Psoas muscle (tissue), 8 donors: ENCODE measurements around the gene ANO9. TPM values are rescaled to one million over a fixed set of nuclear protein-coding genes. Genes with fewer than 3 reads are reported as not detected.

Source experiments
- ATAC-seq, 4 donors: fragments of 200-7000 bp; cut with Tn5 transposase; one replicate each; pipeline ENCODE4 v1.9.1; 2020; ENCODE audit warnings: moderate library complexity in 3 of 4, mild to moderate bottlenecking in 2 of 4
- DNase-seq, 2 donors: peaks; one replicate each; pipeline ENCODE4 v3.0.0-alpha.2; 2020
- H3K27ac ChIP-seq: fragments of 200-600 bp; one replicate; pipeline ENCODE4 v1.8.0; 2022
- H3K27me3 ChIP-seq, 3 donors: fragments of 200-600 bp in 1 of 3; one replicate each; pipeline versions ENCODE4 v1.6.1 to v1.8.0; 2013 to 2022; ENCODE audit warnings: low read length in 2 of 3, mild to moderate bottlenecking in 2 of 3, moderate library complexity in 1 of 3; ENCODE audit not compliant: insufficient read depth in 3 of 3
- H3K36me3 ChIP-seq, 2 donors: fragments of 200-600 bp in 1 of 2; one replicate each; pipeline versions ENCODE4 v1.6.1 to v1.8.0; 2013 to 2022; ENCODE audit warnings: low read depth in 1 of 2, mild to moderate bottlenecking in 1 of 2, moderate library complexity in 1 of 2; ENCODE audit not compliant: insufficient read depth in 1 of 2
- H3K4me1 ChIP-seq: fragments of 200-600 bp; one replicate; pipeline ENCODE4 v1.8.0; 2022
- H3K4me3 ChIP-seq: fragments of 200-600 bp; one replicate; pipeline ENCODE4 v1.8.0; 2022; ENCODE audit warnings: mild to moderate bottlenecking
- H3K9me3 ChIP-seq: fragments of 200-600 bp; one replicate; pipeline ENCODE4 v1.8.0; 2022
- WGBS, 3 donors: extraction: QIAGEN DNeasy Blood & Tissue Kit; methylation state at CpG; one replicate each; pipeline versions ENCODE4 v1.1.6 to v1.1.7; 2013; 5-methylcytosine and 5-hydroxymethylcytosine counted together
- intact Hi-C, 2 donors: fragments of 100-400 bp; cut with DNase I; formaldehyde crosslinking; loops; one replicate each; pipeline versions ENCODE4 v1.11.0 to v1.14.2; 2022
- polyA plus RNA-seq, 3 donors: library from polyadenylated mRNA; stranded (reverse); fragments of 200-250 nt; gene quantifications; one replicate each; pipeline ENCODE4 v1.2.3, GENCODE V29; 2013
- total RNA-seq, 4 donors: library from RNA; stranded (reverse); fragmentation: NEBNext Ultra II Directional in 2 of 4; extraction: Animal tissue kit (Norgen Biotek cat#: 25700) in 2 of 4; gene quantifications; one replicate each; pipeline versions ENCODE4 v1.2.1 to v1.2.4, GENCODE V29; 2021 to 2023
- TF ChIP-seq, protein P1 (sequence below): fragments of 200-600 bp; IDR thresholded peaks from one replicate; pipeline ENCODE4 v1.8.0; 2022; ENCODE audit warnings: antibody characterized with exemption
- donor health status: healthy with polysubstance abuse.
- donor health status: DM: no; HTN: no; CAD: no; lungs with moderate emphysema.
- donor health status: Bipolar disorder and iron deficiency.
- donor health status: healthy.
- donor health status: DM: yes; HTN: yes; CAD: no.
- donor health status: DM: no; HTN: no; CAD: no.
- donor health status: DM: no; HTN: no; CAD: no.
- donor health status: DM: yes; HTN: yes; CAD: no.

The ANO9 gene
- total and polyA plus RNA-seq, 7 donors = 0.09 to 0.59 (median 0.13) TPM; not detected in 1

GRCh38 chr11:433111-433510 lies 8.7 kb downstream of the ANO9 start:
- intact Hi-C loops = no loop called here
- H3K9me3 ChIP-seq = no peaks in the 10 kb centered on the region
- TF ChIP-seq, protein P1, sequence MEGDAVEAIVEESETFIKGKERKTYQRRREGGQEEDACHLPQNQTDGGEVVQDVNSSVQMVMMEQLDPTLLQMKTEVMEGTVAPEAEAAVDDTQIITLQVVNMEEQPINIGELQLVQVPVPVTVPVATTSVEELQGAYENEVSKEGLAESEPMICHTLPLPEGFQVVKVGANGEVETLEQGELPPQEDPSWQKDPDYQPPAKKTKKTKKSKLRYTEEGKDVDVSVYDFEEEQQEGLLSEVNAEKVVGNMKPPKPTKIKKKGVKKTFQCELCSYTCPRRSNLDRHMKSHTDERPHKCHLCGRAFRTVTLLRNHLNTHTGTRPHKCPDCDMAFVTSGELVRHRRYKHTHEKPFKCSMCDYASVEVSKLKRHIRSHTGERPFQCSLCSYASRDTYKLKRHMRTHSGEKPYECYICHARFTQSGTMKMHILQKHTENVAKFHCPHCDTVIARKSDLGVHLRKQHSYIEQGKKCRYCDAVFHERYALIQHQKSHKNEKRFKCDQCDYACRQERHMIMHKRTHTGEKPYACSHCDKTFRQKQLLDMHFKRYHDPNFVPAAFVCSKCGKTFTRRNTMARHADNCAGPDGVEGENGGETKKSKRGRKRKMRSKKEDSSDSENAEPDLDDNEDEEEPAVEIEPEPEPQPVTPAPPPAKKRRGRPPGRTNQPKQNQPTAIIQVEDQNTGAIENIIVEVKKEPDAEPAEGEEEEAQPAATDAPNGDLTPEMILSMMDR = no peak
- peaks cover 0 to 9% (median 0%) of the 10 kb centered on the region in 3 donors for H3K27me3 ChIP-seq
- ATAC-seq (no peak), DNase-seq (peak in 1 of 2 donors; percentile 45)
- H3K4me3 ChIP-seq = no peak overlapping the region
- no peaks in the 10 kb centered on the region for H3K4me1 ChIP-seq
- no peak overlapping the region for H3K27ac ChIP-seq
- 80 to 89% (median 87%) methylated on average over 17 of the region's 17 CpGs for WGBS, 3 donors
- no peaks in the 10 kb centered on the region for H3K36me3 ChIP-seq

- intact Hi-C loops = no loop called here
- Histone ChIP-seq H3K36me3 (no peaks in the 10 kb centered on the region), H3K9me3 (no peaks in the 10 kb centered on the region), H3K4me3 (no peak overlapping the region), H3K27me3 (peaks cover 0 to 7% (median under 1%) of the 10 kb centered on the region in 3 donors), H3K27ac (no peak overlapping the region), H3K4me1 (no peaks in the 10 kb centered on the region)
- DNase-seq (peak in 1 of 2 donors; percentile 48), ATAC-seq (no peak)
- TF ChIP-seq, protein P1 = no peak
- WGBS, 3 donors = 86 to 90% (median 87%) methylated on average over 19 to 20 of the region's 20 CpGs
Measured at GRCh38 chr11:432501-433100, 9.2 kb downstream of the ANO9 start.

GRCh38 chr11:431921-432320 lies 9.9 kb downstream of the ANO9 start:
- intact Hi-C loops = no loop called here
- WGBS, 3 donors = 79 to 86% (median 83%) methylated on average over 9 to 13 of the region's 13 CpGs
- H3K4me3 ChIP-seq = no peak overlapping the region
- peaks cover 0 to 7% (median 4%) of the 10 kb centered on the region in 3 donors for H3K27me3 ChIP-seq
- H3K9me3 ChIP-seq = no peaks in the 10 kb centered on the region
- no peaks in the 10 kb centered on the region for H3K4me1 ChIP-seq
- no peak overlapping the region for H3K27ac ChIP-seq
- no peaks in the 10 kb centered on the region for H3K36me3 ChIP-seq
- TF ChIP-seq, protein P1 = no peak
- no peak for ATAC-seq
- DNase-seq = no peak

GRCh38 chr11:429931-430456 lies 11.8 kb downstream of the ANO9 start:
- H3K4me3 ChIP-seq = no peak overlapping the region
- H3K4me1 ChIP-seq = no peaks in the 10 kb centered on the region
- intact Hi-C loops = no loop called here
- TF ChIP-seq, protein P1 = no peak
- H3K36me3 ChIP-seq = no peaks in the 10 kb centered on the region
- no peak overlapping the region for H3K27ac ChIP-seq
- peak; percentile 7 to 31 for DNase-seq
- H3K9me3 ChIP-seq = no peaks in the 10 kb centered on the region
- peaks cover 0 to 18% (median 4%) of the 10 kb centered on the region in 3 donors for H3K27me3 ChIP-seq
- ATAC-seq = no peak
- 30 to 44% (median 41%) methylated on average over 22 to 25 of the region's 25 CpGs for WGBS, 3 donors

DNA sequence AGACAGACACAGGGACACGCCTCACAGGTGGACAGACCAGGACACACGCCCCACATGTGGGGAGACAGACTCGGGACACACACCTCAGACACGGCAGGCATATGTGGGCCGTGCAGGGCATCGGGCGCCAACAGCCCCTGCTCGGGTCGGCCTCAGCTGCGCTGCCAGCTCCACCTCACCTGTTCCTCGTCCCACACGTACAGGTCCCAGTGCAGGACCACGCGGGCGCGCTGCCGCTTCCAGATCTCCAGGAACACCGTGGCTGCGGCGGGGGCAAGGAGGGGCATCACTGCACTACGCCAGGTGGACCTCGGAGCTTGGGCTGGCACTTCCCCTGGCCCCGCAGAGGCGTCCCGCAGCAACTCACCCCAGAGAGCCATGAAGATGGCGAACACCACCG lies 12.4 kb downstream of the ANO9 start:
- intact Hi-C loops = no loop called here

More for the DNA sequence above, 12.4 kb downstream of the ANO9 start:
- TF ChIP-seq, protein P1 = no peak
- DNase-seq = peak; percentile 11 to 50
- Histone ChIP-seq H3K4me1 (no peaks in the 10 kb centered on the region), H3K4me3 (no peak overlapping the region), H3K36me3 (no peaks in the 10 kb centered on the region), H3K27me3 (peaks cover 0 to 21% (median 4%) of the 10 kb centered on the region in 3 donors), H3K9me3 (no peaks in the 10 kb centered on the region), H3K27ac (no peak overlapping the region)
- 80 to 90% (median 82%) methylated on average over 25 to 27 of the region's 27 CpGs for WGBS, 3 donors
- no peak for ATAC-seq
